CD4-positive, alpha-beta T cell (primary cell): ENCODE data around the gene JAG1. TPM values are rescaled to one million over a fixed set of nuclear protein-coding genes. Genes with fewer than 3 reads are reported as not detected.

ENCODE experiments used
- ATAC-seq: fragments of 200-7000 bp; cut with Tn5 transposase; one replicate; pipeline ENCODE4 v1.10.0; 2022; ENCODE audit warnings: mild to moderate bottlenecking; ENCODE audit not compliant: poor library complexity
- CTCF ChIA-PET: fragments of 350-600 bp; sonication (Branson Sonifier 250); formaldehyde crosslinking; loops from one replicate; lab custom pipeline; 2021; ENCODE audit warnings: antibody characterized with exemption, inconsistent platforms; lab: Charles Lee
- POLR2A ChIA-PET: fragments of 350-600 bp; sonication (Branson Sonifier 250); formaldehyde crosslinking; loops from one replicate; lab custom pipeline; 2021; ENCODE audit warnings: antibody characterized with exemption, inconsistent platforms; lab: Charles Lee
- DNase-seq, 14 experiments: peaks; one replicate each; pipeline ENCODE4 v3.0.0-alpha.2; 2013 to 2020; ENCODE audit warnings: mixed read lengths in 2 of 14
- H3K27ac ChIP-seq, 2 donors: one replicate each; pipeline versions ENCODE4 v1.5.1 to v1.7.0; 2013; ENCODE audit warnings: low read length in 2 of 2, low read depth in 1 of 2, mild to moderate bottlenecking in 1 of 2
- H3K27me3 ChIP-seq, 2 experiments: 1 replicate in 1 of 2; 2 replicates in 1 of 2; pipeline versions ENCODE4 v1.6.1 to v1.7.0; 2013; ENCODE audit warnings: low read length in 2 of 2, control low read depth in 1 of 2, mild to moderate bottlenecking in 1 of 2, moderate library complexity in 1 of 2; ENCODE audit not compliant: insufficient read depth in 2 of 2, control insufficient read depth in 1 of 2
- H3K36me3 ChIP-seq: one replicate; pipeline ENCODE4 v1.6.1; 2013; ENCODE audit warnings: low read length, control low read depth; ENCODE audit not compliant: insufficient read depth
- H3K4me1 ChIP-seq: one replicate; pipeline ENCODE4 v1.6.1; 2013; ENCODE audit warnings: low read length, control low read depth; ENCODE audit not compliant: insufficient read depth
- H3K4me3 ChIP-seq: one replicate; pipeline ENCODE4 v1.5.1; 2013; ENCODE audit warnings: mild to moderate bottlenecking, low read length, moderate library complexity
- H3K9me3 ChIP-seq, 2 experiments: 1 replicate in 1 of 2; 2 replicates in 1 of 2; pipeline versions ENCODE4 v1.6.1 to v1.7.0; 2013; ENCODE audit warnings: low read length in 2 of 2, mild to moderate bottlenecking in 2 of 2, control low read depth in 1 of 2, moderate library complexity in 1 of 2; ENCODE audit not compliant: control insufficient read depth in 1 of 2, insufficient read depth in 1 of 2
- H3K27ac Mint-ChIP-seq: one replicate; pipeline ENCODE4 v1.8.0; 2020; ENCODE audit warnings: mixed read lengths
- H3K27me3 Mint-ChIP-seq: one replicate; pipeline ENCODE4 v1.8.0; 2021; ENCODE audit warnings: mixed read lengths
- H3K36me3 Mint-ChIP-seq: one replicate; pipeline ENCODE4 v1.8.0; 2021; ENCODE audit warnings: low read depth, mixed read lengths
- H3K4me1 Mint-ChIP-seq: one replicate; pipeline ENCODE4 v1.8.0; 2021; ENCODE audit warnings: low read depth, mixed read lengths
- H3K4me3 Mint-ChIP-seq: one replicate; pipeline ENCODE4 v1.8.0; 2020; ENCODE audit warnings: mild to moderate bottlenecking, mixed read lengths
- H3K9me3 Mint-ChIP-seq: one replicate; pipeline ENCODE4 v1.8.0; 2020; ENCODE audit warnings: mixed read lengths
- CTCF ChIP-seq: fragments of 200-600 bp; IDR thresholded peaks from one replicate; pipeline ENCODE4 v1.8.0; 2022; ENCODE audit warnings: antibody characterized with exemption, mild to moderate bottlenecking
- intact Hi-C, 2 experiments: fragments of 100-400 bp; cut with DNase I in 1 of 2; cut with micrococcal nuclease in 1 of 2; formaldehyde crosslinking; loops; one replicate each; pipeline versions ENCODE4 v1.15.1 to v1.9.0; 2023 to 2025; cut with DNase I, micrococcal nuclease
- total RNA-seq, 174 experiments: library from RNA in 2 of 174; stranded (reverse) in 2 of 174; gene quantifications; one replicate each; pipeline ENCODE4 v1.2.3 and lab custom pipeline; 2021 to 2026

JAG1 gene
- total RNA-seq, 2 experiments from 2014 or later = 0.77 to 1.2 TPM

GRCh38 chr20:10658876-10659632 is 14.7 kb downstream of the JAG1 start:
- H3K4me1 Mint-ChIP-seq = no peaks in the 10 kb centered on the region
- intact Hi-C loops = no loop called here
- no peak overlapping the region for H3K4me3 ChIP-seq
- H3K27ac ChIP-seq = no peak overlapping the region
- DNase-seq (no peak), ATAC-seq (no peak)
- H3K4me3 Mint-ChIP-seq = no peak overlapping the region
- TF ChIP-seq CTCF = no peak
- no peaks in the 10 kb centered on the region for H3K4me1 ChIP-seq
- H3K9me3 ChIP-seq = peaks cover 0 to 5% of the 10 kb centered on the region in 2 experiments
- H3K9me3 Mint-ChIP-seq = no peaks in the 10 kb centered on the region
- ChIA-PET POLR2A (no interaction called here), CTCF (interaction anchor here (0.6 kb wide), 1 partner anchor 679 kb away, joined by 4 read pairs; no protein-coding TSS in a partner anchor)
- peaks cover 0 to 14% of the 10 kb centered on the region in 2 experiments for H3K27me3 ChIP-seq
- peaks cover 47% of the 10 kb centered on the region for H3K27me3 Mint-ChIP-seq
- no peaks in the 10 kb centered on the region for H3K36me3 Mint-ChIP-seq
- no peak overlapping the region for H3K27ac Mint-ChIP-seq
- no peaks in the 10 kb centered on the region for H3K36me3 ChIP-seq

- peaks cover 44% of the 10 kb centered on the region for H3K27me3 Mint-ChIP-seq
- intact Hi-C loops = no loop called here
These were observed 15.6 kb downstream of the JAG1 start for GRCh38 chr20:10658051-10658823.

GRCh38 chr20:10657453-10657852 is 16.3 kb downstream of the JAG1 start:
- H3K27me3 Mint-ChIP-seq = peaks cover 39% of the 10 kb centered on the region
- no peak for DNase-seq
- POLR2A ChIA-PET = no interaction called here

More at GRCh38 chr20:10658051-10658823, 15.6 kb downstream of the JAG1 start:
- no peak for DNase-seq
- H3K4me1 Mint-ChIP-seq = no peaks in the 10 kb centered on the region
- H3K27ac Mint-ChIP-seq = no peak overlapping the region
- no peak for TF ChIP-seq CTCF
- peaks cover 0 to 5% of the 10 kb centered on the region in 2 experiments for H3K9me3 ChIP-seq
- no peaks in the 10 kb centered on the region for H3K36me3 ChIP-seq
- no peaks in the 10 kb centered on the region for H3K4me1 ChIP-seq
- no peak overlapping the region for H3K27ac ChIP-seq
- H3K27me3 ChIP-seq = peaks cover 0 to 14% of the 10 kb centered on the region in 2 experiments
- no peaks in the 10 kb centered on the region for H3K36me3 Mint-ChIP-seq
- ChIA-PET CTCF (no interaction called here), POLR2A (no interaction called here)
- ATAC-seq = no peak
- no peaks in the 10 kb centered on the region for H3K9me3 Mint-ChIP-seq
- no peak overlapping the region for H3K4me3 Mint-ChIP-seq
- no peak overlapping the region for H3K4me3 ChIP-seq

More at GRCh38 chr20:10657453-10657852, 16.3 kb downstream of the JAG1 start:
- H3K27ac Mint-ChIP-seq = no peak overlapping the region
- no peaks in the 10 kb centered on the region for H3K9me3 Mint-ChIP-seq
- intact Hi-C loops = no loop called here
- Histone ChIP-seq H3K36me3 (no peaks in the 10 kb centered on the region), H3K27ac (no peak overlapping the region), H3K4me1 (no peaks in the 10 kb centered on the region), H3K4me3 (no peak overlapping the region), H3K27me3 (peaks cover 0 to 11% of the 10 kb centered on the region in 2 experiments), H3K9me3 (peaks cover 0 to 5% of the 10 kb centered on the region in 2 experiments)
- CTCF ChIA-PET = no interaction called here
- TF ChIP-seq CTCF = no peak
- H3K4me1 Mint-ChIP-seq = no peaks in the 10 kb centered on the region
- no peaks in the 10 kb centered on the region for H3K36me3 Mint-ChIP-seq
- no peak overlapping the region for H3K4me3 Mint-ChIP-seq
- no peak for ATAC-seq
